H1 (cell line): ENCODE measurements around the gene MGAT5.

Experiments used
- CEBPB ChIP-seq: IDR thresholded peaks from 2 replicates; pipeline ENCODE4 v1.6.1; 2012; ENCODE audit warnings: low read depth, low read length
- CTCF ChIP-seq, 3 experiments: IDR thresholded peaks; 1 replicate in 2 of 3; 2 replicates in 1 of 3; pipeline versions ENCODE4 v1.5.1 to v1.6.1; 2011; ENCODE audit warnings: low read length in 3 of 3, mild to moderate bottlenecking in 3 of 3, inconsistent platforms in 2 of 3, low read depth in 1 of 3, moderate library complexity in 1 of 3; ENCODE audit not compliant: insufficient read depth in 1 of 3; ENCODE audit errors: control extremely low read depth in 1 of 3
- EZH2 ChIP-seq: fragments of 200-600 bp; sonication (generic); IDR thresholded peaks from 2 replicates; pipeline ENCODE4 v1.7.1; 2012; ENCODE audit warnings: low read depth, mild to moderate bottlenecking, moderate library complexity, low read length, inconsistent platforms; ENCODE audit not compliant: severe bottlenecking
- POLR2A ChIP-seq, 2 experiments: IDR thresholded peaks; 1 replicate in 1 of 2; 2 replicates in 1 of 2; pipeline ENCODE4 v1.6.1; 2011; ENCODE audit warnings: low read depth in 2 of 2, low read length in 2 of 2, mild to moderate bottlenecking in 2 of 2; ENCODE audit errors: control extremely low read depth in 1 of 2

- no peak for TF ChIP-seq EZH2
- TF ChIP-seq CTCF (IDR thresholded peaks at IDR 0.05; ENCODE audit: control extremely low read depth in 1 of 3, insufficient read depth in 1 of 3, low read depth in 1 of 3, low read length in 3 of 3): no peak
- TF ChIP-seq POLR2A (IDR thresholded peaks at IDR 0.05; ENCODE audit: control extremely low read depth in 1 of 2, low read depth in 2 of 2, low read length in 2 of 2): no peak
- TF ChIP-seq CEBPB: no peak
Measured at GRCh38 chr2:134362740-134363139, 108.9 kb downstream of the MGAT5 start.
